ENCODE data around the gene RBMS3.
A peak's percentile ranks its signal among the peaks of the same experiment; 100 is the strongest.

The RBMS3 gene

GRCh38 chr3:29683018-29683993 lies 402.4 kb downstream of the RBMS3 start:
- no peak for DNase-seq (ENCODE audit: low spot score)

GRCh38 chr3:29686889-29687592 lies 406.2 kb downstream of the RBMS3 start:
- DNase-seq (ENCODE audit: low spot score) = no peak

- DNase-seq (ENCODE audit: low spot score) = no peak
Observed at GRCh38 chr3:29690686-29691353, 409.9 kb downstream of the RBMS3 start.

- DNase-seq (ENCODE audit: low spot score) = peak; percentile 6
Observed at GRCh38 chr3:29693863-29694262, 413.0 kb downstream of the RBMS3 start.

GRCh38 chr3:29694331-29694730 lies 413.5 kb downstream of the RBMS3 start:
- DNase-seq (ENCODE audit: low spot score) = no peak

- DNase-seq (ENCODE audit: low spot score) = no peak
Observed at GRCh38 chr3:29694783-29695182, 413.9 kb downstream of the RBMS3 start.

- no peak for DNase-seq (ENCODE audit: low spot score)
Observed at GRCh38 chr3:29695201-29695600, 414.3 kb downstream of the RBMS3 start.

GRCh38 chr3:29695643-29696198 lies 414.9 kb downstream of the RBMS3 start:
- no peak for DNase-seq (ENCODE audit: low spot score)

GRCh38 chr3:29696311-29696710 lies 415.4 kb downstream of the RBMS3 start:
- no peak for DNase-seq (ENCODE audit: low spot score)

- no peak for DNase-seq (ENCODE audit: low spot score)
Observed at GRCh38 chr3:29697989-29698388, 417.1 kb downstream of the RBMS3 start.

- no peak for DNase-seq (ENCODE audit: low spot score)
Observed at GRCh38 chr3:29700256-29700655, 419.4 kb downstream of the RBMS3 start.

- DNase-seq (ENCODE audit: low spot score) = no peak
Observed at GRCh38 chr3:29701326-29701983, 420.6 kb downstream of the RBMS3 start.

GRCh38 chr3:29705906-29706844 lies 425.3 kb downstream of the RBMS3 start:
- DNase-seq (ENCODE audit: low spot score) = no peak

GRCh38 chr3:29708884-29709283 lies 428.0 kb downstream of the RBMS3 start:
- no peak for DNase-seq (ENCODE audit: low spot score)

- no peak for DNase-seq (ENCODE audit: low spot score)
Observed at GRCh38 chr3:29711255-29711771, 430.4 kb downstream of the RBMS3 start.

- DNase-seq (ENCODE audit: low spot score) = no peak
Observed at GRCh38 chr3:29716213-29716612, 435.3 kb downstream of the RBMS3 start.

- no peak for DNase-seq (ENCODE audit: low spot score)
Observed at GRCh38 chr3:29718661-29719065, 437.8 kb downstream of the RBMS3 start.

- DNase-seq (ENCODE audit: low spot score) = no peak
Observed at GRCh38 chr3:29720665-29721064, 439.8 kb downstream of the RBMS3 start.

- no peak for DNase-seq (ENCODE audit: low spot score)
Observed at GRCh38 chr3:29721789-29722188, 440.9 kb downstream of the RBMS3 start.

- DNase-seq (ENCODE audit: low spot score) = no peak
Observed at GRCh38 chr3:29731050-29731449, 450.2 kb downstream of the RBMS3 start.
